Measurements from ENCODE around the gene NKD1.

The NKD1 gene

DNA sequence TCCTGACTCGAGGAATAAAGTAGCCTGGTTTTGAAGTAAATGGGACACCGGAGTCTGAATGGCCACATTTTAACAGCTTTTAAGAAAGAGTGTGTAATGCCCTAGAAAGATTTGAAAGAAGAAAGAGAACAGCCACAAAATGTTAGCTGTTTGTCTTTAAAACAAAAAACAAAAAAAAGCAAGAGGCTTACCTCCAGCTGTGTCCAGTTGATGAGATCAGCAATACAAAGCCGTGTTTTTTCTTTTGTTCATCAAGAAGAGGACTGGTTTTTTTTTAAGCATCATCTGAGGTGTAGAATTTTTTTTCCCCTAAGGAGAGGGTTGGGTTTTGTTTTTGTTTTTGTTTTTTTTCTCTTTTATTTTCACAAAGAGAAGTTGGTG is 58.8 kb downstream of the NKD1 start:
- no peak for FAIRE-seq

DNA sequence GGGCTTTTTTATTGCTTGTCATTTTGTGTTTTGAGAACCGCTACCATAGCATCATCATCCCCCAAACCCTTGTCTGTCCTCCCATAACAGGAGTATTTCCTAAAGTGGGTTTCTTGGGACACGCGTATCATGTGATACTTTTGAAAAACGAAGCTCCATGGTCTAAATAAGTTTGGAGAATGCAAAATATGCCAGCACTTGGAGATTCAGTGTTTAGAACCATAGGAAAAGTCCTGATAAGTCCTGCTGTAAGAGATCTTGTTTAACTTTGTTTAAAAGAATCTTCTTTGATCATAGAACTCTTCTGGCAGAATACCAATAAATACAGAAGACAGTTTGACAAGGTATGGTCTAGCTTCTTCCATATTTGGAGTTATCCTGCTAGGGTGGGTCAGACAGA is 59.3 kb downstream of the NKD1 start:
- FAIRE-seq (no peak), DNase-seq (ENCODE audit: extremely low spot score, insufficient read length, low read depth) (no peak)

More for the DNA sequence above, 58.8 kb downstream of the NKD1 start:
- no peak for DNase-seq (ENCODE audit: extremely low spot score, insufficient read length, low read depth)

DNA sequence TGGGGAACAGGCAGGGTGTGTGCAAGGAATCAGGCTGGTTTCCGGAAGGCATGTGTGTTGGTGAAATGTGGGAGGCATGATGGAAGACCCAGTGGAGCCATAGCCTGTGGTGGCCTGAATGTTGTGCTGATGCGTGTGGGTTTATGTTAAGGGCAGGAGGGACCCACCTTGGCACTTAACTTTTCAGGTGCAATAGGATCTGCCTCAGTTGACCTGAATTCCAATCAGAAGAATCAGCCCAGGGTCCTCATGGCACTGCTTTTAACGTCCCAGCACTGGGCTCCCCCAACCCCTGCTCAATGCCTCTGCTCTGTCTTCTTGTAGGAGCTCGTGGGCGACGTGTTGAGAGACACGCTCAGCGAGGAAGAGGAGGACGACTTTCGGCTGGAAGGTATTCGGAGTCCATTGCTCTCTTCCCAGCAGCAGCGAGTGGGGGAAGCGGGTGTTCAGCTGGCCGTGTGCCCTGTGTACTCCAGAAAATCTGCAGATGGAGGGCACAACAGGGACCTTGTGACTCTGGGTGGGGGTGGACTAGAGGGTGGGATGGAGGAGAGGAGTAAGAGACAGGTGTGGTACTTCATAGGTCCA is 59.9 kb downstream of the NKD1 start:
- no peak for DNase-seq (ENCODE audit: extremely low spot score, insufficient read length, low read depth)
- FAIRE-seq = no peak

DNA sequence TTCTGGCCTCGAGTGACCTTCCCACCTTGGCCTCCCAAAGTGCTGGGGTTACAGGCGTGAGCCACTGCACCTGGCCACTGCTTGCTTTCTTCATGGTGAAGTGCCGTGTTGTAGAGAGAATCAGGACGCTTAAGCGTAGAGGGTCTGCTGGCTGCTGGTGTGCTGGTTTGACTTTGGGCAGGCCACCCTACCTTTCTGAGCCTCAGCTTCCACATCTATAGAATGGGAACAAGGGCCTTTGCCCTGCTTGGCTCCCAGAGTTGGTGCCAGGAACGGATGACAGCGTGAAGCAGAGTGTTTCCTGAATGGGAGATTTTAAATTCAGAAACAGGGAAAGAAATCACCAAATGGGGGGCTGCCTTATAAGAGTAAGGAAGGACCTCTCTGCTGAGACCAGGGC is 60.9 kb downstream of the NKD1 start:
- FAIRE-seq (no peak), DNase-seq (ENCODE audit: extremely low spot score, insufficient read length, low read depth) (no peak)

DNA sequence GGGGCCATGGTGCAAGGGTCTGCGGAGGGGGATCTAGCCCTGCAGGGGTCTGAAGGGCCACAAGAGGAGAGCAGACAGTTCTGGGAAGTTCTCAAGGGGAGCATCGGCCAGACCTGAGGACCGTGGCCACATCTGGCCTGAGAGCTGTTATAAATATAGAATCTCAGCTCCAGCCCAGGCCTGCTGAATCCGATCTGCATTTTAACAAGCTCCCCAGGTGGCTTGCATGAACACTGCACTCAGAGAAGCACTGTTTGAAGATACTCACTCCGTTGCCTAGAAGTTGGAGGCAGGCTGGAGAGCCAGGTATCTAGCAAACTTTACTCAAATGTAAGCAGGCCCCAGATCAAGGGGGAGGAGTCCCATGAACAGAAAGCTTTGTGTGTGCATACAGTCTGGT is 61.3 kb downstream of the NKD1 start:
- FAIRE-seq = no peak
- no peak for DNase-seq (ENCODE audit: extremely low spot score, insufficient read length, low read depth)

DNA sequence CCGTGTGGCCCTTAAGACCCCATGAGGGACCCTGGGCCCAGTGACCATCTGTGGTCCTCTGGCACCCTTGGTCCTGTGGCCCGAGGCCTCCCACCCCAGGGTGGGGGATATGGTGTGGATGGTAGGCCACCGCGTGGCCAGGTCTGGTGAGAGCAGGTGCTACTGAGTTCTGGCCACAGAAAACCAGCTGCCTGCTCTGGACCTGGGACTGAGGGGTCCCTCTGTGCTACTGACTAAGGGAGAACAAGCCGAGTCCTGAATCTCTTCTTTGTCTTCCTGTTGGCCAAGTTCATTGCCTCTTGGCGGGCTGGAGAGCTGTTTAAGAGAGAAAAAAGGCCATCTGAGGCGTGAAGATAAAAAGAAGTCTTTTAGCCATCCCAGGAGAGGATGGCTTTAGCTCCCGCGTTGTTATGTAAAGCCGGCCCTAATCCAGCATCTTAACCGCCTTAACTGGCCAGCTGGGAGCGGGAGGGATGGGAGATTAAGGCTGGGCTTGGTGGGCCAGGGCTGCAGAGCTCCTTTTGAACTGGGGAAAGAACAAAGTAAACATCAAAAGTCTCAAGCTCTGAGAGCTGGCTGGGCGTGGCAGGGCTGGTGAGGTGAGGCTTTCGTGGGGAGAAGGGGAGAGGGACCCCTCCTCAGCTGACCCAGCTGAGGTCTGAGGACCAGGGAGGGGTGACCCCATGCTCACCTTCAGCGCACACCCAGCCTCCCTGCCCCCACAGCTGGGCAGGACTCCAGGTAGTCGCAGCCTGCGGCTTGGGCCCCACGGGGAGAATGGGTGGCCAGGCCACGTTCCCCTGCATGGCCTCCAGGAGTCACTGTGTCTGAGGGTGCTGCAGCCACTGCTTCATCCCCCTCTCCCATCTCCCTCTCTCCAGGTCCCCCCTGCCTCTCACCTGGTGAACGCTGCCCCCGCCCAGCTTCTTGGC is 62.4 kb downstream of the NKD1 start:
- no peak for DNase-seq (ENCODE audit: extremely low spot score, insufficient read length, low read depth)

DNA sequence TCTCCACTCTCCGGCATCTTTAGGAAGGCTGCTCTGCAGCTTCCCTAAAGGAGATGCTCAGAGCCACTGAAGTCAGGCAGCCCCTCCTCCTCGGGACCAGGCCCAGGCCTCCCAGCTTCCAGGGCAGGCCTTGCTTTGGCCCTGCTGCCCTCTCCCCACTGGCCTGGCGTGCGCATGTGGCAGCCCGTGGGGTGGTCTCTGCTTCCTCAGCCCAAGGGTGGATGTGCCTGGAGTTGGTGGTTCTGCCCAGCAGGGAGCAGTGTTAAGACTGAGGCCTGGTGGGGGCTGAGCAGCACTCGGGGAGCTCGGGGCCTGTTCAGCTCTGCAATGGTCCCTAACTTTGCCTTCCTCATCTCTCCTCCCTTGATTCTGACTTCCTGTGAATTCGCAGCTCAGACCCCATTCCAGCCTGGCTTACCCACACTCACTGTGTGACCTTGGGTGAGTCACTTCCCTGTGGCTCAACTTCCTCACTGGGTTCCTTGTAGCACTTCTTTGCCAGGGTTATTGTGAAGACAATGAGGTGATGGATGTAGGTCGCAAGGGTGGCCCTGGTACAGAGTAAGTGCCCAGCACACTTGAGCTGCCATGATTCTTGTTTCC is 63.2 kb downstream of the NKD1 start:
- DNase-seq (ENCODE audit: extremely low spot score, insufficient read length, low read depth) (no peak), FAIRE-seq (no peak)

More for the DNA sequence above, 62.4 kb downstream of the NKD1 start:
- no peak for FAIRE-seq

DNA sequence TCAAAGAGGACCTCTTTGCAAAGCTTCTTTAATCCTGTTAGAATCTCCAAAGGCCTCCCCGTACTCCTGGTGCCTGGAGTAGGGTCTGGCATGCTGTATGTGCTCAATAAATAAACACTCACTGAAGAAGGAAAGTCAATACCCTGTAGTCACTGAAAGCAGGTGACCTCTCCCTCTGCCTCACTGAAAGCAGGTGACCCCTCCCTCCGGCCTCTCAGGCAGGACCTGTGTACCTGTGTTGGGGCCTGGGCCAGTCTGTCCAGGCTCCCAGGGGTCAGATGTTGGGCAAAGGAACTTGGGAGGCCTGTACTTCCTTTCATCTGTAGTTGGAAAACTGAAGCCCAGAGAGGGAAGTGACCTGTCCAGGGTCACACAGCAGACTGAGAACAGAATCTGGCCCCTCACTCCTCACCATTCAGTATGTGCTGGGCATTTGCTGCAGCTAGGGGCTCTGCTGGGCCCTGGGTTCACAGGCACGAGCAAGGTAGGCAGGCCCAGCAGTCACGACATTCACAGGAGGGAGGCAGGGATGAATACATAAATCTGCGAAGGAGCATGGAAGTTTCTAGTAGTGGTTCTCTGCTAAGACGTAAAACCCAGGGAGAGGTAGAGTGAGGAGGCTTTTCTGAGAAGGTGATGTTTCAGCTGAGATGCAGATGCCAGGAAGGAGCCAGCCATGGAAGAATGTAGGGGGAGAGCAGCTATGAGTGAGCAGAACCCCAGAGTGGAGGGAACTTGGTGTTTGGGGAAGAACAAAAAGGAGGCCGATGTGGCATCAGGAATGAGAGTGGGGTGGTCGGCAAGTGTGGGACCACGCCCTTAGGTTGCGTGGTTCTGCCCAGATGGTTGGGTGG is 64.0 kb downstream of the NKD1 start:
- DNase-seq (ENCODE audit: extremely low spot score, insufficient read length, low read depth) (no peak), FAIRE-seq (no peak)

DNA sequence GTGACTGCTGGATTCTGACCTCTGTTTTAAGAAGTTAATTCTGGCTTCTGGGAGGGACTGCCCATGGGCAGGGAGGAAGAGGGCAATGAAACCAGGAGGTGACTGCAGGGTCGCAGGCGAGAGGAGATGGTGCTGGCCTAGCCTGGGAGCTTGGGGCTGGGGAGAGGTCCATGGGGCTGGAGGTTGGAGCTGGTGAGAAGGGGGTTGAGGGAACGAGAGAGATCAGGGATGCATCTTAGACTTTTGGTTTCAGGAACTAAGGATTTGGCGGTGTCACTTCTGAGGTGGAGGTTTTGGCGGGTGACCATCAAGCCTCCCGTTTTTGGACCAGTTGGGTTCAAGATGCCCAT is 64.6 kb downstream of the NKD1 start:
- DNase-seq (ENCODE audit: extremely low spot score, insufficient read length, low read depth) = no peak
- FAIRE-seq = no peak

DNA sequence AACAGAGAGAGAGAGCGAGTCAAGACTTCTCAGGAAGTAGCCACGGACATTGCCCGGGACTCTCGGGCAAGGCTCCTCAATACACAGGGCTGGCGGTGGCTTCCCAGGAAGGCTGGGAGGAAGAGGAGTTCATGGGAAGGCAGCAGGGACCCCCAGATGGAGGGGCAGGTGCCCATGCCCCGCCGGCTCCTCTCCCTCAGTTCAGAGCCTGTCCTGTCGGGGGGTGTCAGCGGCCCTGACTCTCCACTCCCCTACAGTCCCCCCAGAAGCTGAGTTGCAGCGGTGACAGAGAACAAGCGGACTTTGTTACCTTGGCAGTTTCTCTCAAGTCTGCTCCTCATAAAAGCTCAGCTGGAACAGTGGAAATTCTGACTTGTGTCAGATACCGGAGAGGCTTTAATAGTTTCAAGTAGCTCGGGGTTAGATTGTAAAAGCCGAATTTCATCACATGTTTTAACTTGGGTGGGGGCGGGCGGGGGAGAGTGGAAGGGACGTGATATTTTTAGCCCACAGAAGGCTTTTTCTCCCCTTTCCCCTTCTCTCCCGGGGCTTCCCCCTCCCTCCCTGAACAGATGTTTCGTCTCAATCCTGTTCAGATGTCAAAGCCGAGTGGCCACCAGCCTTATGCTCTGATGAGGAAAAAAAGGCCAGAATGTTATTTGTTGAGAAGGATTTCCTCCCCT is 65.2 kb downstream of the NKD1 start:
- no peak for FAIRE-seq

DNA sequence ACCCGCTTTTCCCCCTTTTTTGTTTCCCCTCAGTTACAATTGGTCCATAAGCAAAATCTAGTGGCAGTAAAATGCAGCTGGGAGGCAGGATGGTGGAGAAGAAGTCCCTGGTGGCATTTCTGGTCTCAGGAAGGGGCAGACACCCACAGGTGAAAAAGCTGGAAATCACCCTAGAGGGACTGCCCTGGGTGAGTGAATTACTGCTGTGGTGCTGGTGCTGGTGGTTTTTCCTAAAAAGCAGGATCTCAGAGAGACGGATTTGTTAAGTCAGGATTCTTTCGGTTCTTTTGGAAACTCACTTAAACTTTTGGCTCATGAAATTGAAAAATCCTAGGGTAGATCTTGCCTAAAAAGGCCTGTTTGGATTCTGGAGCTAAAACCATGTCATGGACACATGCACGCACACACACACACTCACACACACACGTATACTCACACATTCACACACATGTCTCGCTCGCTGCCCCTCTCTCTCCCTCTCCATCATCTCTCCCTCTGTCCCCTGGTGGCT is 65.8 kb downstream of the NKD1 start:
- no peak for DNase-seq (ENCODE audit: extremely low spot score, insufficient read length, low read depth)
- no peak for FAIRE-seq

More for the DNA sequence above, 65.2 kb downstream of the NKD1 start:
- DNase-seq (ENCODE audit: extremely low spot score, insufficient read length, low read depth) = no peak

DNA sequence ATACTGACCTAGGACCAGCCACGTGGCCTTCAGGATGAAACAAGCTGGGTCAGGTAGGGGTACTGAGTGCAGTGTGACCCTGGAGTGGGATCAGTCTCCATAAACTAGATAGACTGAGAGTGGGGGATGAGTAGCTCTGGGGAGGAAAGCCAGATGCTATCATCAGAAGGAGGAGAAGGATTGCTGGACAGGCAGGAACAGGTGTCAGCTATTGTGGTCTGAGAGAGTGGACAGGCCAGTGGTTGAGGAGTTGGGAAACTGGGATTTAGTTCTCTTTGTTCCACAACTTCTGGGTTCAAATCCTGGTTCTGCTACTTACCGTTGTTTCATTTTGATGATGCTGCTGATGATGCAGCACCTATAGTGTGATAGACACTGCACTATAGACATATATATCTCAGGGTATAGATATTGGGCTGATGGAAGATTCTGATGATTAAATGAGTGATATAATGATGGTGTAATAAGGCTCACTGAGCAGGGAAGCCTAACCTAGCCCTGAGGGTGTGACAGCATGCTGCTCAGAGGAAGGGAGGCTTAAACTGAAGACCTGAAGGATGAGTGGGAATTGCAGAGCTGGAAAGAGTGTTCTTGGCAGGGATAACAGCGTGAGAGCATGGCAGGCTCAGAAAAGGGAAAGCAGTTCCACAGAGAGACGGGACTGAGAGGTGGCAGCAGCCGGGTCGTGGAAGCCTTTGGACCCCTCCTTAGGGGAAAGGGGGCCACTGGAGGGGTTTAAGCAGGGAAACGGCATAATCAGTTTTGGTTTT is 66.9 kb downstream of the NKD1 start:
- no peak for FAIRE-seq
- DNase-seq (ENCODE audit: extremely low spot score, insufficient read length, low read depth) = no peak

DNA sequence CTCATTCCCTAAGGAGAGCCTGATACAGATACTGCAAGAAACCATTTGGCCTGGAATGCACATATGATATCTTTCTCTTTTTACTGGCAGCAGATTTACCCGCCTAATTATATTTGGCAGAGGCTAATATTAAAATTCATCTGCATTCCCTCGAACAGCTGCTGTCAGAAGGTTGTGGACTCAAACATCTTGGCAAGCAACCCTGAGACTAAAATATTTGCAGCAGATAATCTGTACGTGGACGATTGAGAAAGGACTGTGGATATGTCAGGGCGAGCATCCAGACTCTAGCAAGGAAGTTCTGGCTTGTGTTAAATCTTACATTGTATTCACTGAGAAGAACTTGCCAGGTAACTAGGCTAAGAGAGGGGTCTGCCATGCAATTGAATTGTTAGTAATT is 67.7 kb downstream of the NKD1 start:
- FAIRE-seq (no peak), DNase-seq (ENCODE audit: extremely low spot score, insufficient read length, low read depth) (no peak)

DNA sequence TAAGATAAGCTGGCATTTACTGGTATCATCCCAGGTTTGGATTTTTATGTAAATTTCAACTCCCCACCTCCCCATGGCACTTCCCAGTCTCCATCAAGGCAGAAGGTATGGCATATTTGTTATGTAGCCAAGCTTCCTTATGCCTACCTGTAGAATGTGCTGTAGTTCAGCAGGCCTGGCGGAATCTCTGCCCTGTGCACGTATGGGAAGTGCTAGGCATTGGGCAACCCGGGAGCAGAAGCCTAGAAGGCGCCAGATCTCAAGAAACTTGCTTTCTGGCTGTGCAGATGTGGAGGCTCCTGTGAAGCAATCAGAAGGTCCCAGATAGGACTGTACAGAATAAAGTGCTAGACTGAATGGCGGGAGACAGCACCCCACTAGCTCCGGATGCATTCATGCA is 68.2 kb downstream of the NKD1 start:
- DNase-seq (ENCODE audit: extremely low spot score, insufficient read length, low read depth) (no peak), FAIRE-seq (no peak)

DNA sequence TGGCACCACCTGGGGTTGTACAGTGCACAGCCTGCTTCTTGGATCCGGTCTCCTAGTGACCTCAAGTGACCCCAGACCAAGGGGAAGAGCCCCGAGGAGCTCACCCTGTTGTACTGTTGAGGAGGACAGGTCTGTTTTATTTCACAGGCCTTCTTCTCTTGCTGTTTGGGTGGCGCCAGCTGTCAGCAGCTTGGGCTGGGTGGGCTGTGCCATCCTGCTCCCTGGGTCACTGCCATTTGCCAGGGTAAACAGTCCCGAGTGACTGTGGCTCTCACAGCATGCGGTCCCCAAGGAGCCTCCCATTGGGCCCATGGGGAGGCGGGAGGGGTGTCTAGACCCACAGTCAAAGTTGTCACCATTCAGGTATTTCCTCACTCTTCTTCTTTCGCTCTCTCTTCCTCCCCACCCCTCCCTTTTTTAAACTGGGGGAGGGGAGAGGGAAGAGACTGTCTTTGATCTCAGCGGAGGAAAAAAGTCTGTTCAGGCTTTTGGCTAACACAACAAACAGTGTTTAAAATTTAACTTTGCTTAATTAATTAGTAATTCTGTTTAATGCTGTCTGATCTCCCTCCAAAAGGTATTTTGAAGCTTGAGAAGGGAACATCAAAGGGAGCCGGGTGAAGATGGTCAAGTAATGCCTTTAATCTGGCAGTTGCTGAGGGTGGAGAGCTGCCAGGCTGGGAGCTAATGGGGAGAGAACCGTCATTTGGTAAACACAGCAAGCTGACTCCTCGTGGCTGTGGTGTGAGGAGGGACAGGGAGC is 68.9 kb downstream of the NKD1 start:
- no peak for FAIRE-seq

DNA sequence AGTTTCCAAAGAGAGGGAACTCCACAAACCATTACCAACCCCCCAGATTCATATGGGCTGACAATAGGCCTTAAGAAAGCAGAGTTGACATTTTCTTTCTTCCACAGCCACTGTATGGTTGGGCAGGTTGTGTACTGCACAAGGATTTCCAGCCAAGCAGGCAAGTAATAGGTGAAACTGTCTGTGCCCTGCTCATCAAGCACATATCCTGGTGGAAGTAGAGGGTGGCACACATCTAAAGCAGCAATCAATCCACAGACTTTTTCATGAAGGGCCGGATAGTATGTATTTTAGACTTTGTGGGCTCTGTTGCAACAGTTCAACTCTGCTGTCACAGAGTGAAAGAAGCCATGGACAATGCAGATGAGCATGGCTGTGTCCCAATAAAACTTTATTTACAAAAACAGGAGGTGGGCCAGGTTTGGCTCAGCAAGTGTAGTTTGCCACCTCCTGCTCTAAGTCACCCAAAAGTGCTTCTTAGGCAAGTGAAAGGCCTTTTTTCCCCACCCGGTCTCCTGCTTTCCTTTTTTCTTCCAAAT is 69.5 kb downstream of the NKD1 start:
- no peak for DNase-seq (ENCODE audit: extremely low spot score, insufficient read length, low read depth)
- FAIRE-seq = no peak

More for the DNA sequence above, 68.9 kb downstream of the NKD1 start:
- no peak for DNase-seq (ENCODE audit: extremely low spot score, insufficient read length, low read depth)

DNA sequence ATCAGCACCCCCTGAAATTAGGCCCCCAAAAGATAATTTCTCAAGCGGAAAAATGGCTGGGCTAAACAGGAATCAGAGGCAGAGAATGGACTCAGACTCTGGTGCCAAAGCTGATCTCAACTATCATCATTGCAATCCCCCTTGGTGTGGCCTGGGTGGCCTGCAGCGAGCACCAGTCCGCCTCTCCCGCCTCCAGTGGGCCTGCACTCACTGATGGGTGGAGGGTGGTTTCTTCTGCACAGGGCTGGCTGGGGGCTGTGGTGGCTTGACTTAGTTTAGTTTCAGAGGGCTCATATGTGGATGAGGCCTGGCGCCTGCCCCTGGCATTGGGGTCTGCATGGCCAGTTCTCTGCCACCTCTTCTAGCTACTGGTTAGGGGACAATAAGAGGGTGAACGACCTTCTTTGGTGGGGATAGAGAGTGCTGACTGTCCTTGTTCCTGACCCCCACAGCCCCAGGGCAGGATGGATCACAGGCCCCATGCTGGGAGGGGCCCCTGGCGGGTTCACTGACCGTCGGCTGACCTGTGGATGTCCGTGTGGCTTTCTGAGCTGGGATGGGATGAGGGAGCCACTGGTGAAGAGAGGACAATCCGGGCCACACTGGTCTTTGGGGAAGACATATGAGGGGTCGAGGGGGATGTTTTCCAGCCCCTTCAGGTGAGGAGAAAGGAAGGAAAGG is 70.2 kb downstream of the NKD1 start:
- DNase-seq (ENCODE audit: extremely low spot score, insufficient read length, low read depth) (no peak), FAIRE-seq (no peak)

All from GM18507 (cell line).